Measurements from ENCODE around the gene SDSL. TPM values are rescaled to one million over a fixed set of nuclear protein-coding genes. Genes with fewer than 3 reads are reported as not detected.

SDSL gene
- total RNA-seq, 2 experiments from 2014 or later: 0.25 to 0.36 TPM

DNA sequence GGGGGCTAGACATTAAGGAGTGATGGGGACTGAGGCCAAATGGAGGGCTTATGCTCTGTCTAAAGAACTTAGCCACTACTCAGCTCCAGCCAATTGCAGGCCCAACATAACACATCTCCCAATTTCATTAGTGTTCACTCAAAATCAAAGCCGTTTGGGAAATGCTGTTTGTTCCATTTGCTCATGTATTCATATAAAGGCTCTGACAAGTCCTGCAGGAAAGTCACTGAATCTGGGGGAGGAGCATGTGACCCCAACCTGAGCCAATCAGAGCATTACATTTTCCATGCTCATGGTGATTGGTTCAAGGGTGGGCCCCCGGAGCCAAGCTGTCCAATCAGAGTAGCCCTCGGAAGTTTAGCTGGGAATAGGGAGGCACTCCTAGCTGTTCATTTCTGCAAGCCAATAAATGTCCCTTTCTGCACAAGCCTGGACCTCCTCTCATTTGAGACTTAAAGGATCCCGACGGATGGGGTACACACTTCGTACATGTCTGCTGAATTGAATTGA lies 20.9 kb downstream of the SDSL start:
- no peaks in the 10 kb centered on the region for H3K4me1 Mint-ChIP-seq
- peaks cover 4% of the 10 kb centered on the region for H3K9me3 Mint-ChIP-seq
- H3K36me3 Mint-ChIP-seq: no peaks in the 10 kb centered on the region
- H3K27me3 Mint-ChIP-seq: peaks cover 29% of the 10 kb centered on the region
- no peak overlapping the region for H3K27ac Mint-ChIP-seq
- DNase-seq: no peak
- H3K4me3 Mint-ChIP-seq: no peak overlapping the region

DNA sequence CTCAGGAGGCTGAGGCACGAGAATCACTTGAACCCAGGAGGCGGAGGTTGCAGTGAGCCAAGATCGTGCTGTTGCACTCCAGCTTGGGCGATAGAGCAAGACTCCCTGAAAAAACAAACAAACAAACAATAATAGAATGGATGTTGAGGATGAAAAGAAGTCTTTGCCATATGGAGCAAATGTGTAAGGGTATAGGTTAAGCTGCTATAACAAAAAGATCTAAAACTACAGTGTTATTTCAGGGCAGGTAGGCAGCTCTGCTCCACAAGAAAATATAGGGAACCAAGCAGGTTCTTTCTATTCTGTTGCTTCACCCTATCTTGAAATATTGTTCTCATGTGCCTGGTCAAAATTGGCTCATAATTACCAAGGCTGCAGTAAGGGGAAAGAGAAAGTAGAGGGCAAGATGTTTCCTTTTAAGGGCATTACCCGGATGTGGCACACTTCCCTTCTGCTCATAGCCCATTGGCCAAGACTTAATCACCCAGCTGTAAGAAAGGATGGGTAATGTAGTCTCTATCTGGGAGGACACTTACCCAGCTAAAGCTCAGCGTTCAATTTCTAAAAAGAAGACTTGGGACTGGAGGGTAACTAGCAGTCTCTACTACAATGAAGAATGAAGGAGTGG lies 23.5 kb downstream of the SDSL start:
- Mint-ChIP-seq H3K36me3 (no peaks in the 10 kb centered on the region), H3K4me3 (no peak overlapping the region), H3K9me3 (peaks cover 4% of the 10 kb centered on the region), H3K4me1 (no peaks in the 10 kb centered on the region), H3K27me3 (peaks cover 36% of the 10 kb centered on the region), H3K27ac (no peak overlapping the region)
- DNase-seq: no peak

DNA sequence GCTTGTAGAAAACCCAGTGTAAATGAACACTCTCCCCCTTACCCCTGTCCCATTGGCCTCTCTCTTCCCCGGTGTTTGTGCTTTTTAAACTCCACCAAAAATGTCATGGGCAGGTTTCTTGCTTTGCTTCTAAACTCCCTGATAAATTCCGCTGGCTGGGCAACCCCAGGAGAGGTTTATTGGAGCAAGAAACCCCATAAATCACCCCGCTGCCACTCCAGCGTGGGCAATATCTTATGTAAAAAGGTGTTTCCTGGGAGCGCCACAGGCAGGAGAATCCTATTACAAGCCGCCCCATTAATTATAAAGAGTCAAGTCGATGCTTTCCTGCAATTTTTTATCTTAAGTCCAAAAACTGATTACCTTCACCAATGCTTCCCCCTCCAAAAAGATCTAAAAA lies 26.7 kb downstream of the SDSL start:
- Mint-ChIP-seq H3K36me3 (no peaks in the 10 kb centered on the region), H3K27me3 (peaks cover 42% of the 10 kb centered on the region), H3K4me3 (no peak overlapping the region), H3K27ac (no peak overlapping the region), H3K4me1 (no peaks in the 10 kb centered on the region), H3K9me3 (peaks cover 4% of the 10 kb centered on the region)
- no peak for DNase-seq

DNA sequence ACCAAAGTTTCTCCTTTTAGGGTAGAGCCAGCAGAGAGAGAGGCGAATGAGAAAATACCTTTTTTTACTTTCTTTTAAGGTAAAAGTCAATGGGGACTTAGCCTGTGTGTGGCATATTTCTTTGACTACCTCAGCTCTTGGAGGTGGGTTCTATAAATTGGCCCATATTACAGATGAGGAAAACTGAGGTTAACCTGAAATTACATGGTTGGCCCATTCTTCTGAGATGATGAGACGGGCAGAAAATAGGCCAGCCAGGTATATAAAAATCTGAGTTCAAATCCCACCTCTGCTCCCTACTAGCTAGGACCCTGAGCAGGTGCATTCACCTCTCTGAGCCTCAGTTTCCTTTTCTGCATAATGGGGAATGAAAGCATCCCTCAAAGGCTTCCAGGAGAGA lies 27.1 kb downstream of the SDSL start:
- Mint-ChIP-seq H3K27me3 (peaks cover 42% of the 10 kb centered on the region), H3K4me1 (no peaks in the 10 kb centered on the region), H3K27ac (no peak overlapping the region), H3K36me3 (no peaks in the 10 kb centered on the region), H3K4me3 (no peak overlapping the region), H3K9me3 (peaks cover 4% of the 10 kb centered on the region)
- DNase-seq: no peak

DNA sequence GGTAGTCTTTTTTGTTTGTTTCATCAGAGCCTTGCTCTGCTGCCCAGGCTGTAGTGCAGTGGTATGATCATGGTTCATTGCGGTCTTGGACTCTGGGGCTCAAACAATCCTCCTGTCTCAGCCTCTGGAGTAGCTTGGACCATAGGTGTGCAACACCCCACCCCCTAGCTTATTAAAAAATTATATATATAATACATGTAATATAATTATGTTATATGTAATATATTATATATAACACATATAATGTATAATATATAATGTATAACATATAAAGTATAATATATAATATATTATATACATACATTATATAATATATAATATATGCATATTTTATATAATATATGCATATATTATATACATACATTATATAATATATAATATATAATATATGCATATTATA lies 27.7 kb downstream of the SDSL start:
- H3K4me3 Mint-ChIP-seq: no peak overlapping the region
- peaks cover 4% of the 10 kb centered on the region for H3K9me3 Mint-ChIP-seq
- no peaks in the 10 kb centered on the region for H3K36me3 Mint-ChIP-seq
- no peak for DNase-seq
- H3K27me3 Mint-ChIP-seq: peaks cover 39% of the 10 kb centered on the region
- no peak overlapping the region for H3K27ac Mint-ChIP-seq
- H3K4me1 Mint-ChIP-seq: no peaks in the 10 kb centered on the region

DNA sequence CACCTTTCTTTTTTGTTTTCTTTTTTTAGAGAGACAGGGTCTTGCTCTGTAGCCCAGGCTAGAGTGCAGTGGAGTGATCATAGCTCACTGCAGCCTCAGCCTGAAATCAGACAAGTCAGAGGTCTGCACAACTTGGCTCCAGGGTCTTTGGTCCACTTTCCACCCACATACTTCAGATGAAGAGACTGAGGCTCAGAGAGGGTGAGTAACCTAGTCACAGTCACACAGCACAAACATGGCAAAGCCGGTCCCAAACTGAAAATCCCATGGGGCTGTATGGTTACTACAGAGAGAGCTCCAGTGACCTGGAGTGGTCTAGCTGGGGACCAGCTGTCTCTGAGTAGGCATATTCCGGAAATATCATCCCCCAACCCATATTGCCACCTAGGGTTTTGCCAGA lies 30.3 kb downstream of the SDSL start:
- no peaks in the 10 kb centered on the region for H3K36me3 Mint-ChIP-seq
- no peaks in the 10 kb centered on the region for H3K9me3 Mint-ChIP-seq
- H3K27ac Mint-ChIP-seq: no peak overlapping the region
- no peak for DNase-seq
- H3K4me3 Mint-ChIP-seq: no peak overlapping the region
- no peaks in the 10 kb centered on the region for H3K4me1 Mint-ChIP-seq
- peaks cover 28% of the 10 kb centered on the region for H3K27me3 Mint-ChIP-seq

DNA sequence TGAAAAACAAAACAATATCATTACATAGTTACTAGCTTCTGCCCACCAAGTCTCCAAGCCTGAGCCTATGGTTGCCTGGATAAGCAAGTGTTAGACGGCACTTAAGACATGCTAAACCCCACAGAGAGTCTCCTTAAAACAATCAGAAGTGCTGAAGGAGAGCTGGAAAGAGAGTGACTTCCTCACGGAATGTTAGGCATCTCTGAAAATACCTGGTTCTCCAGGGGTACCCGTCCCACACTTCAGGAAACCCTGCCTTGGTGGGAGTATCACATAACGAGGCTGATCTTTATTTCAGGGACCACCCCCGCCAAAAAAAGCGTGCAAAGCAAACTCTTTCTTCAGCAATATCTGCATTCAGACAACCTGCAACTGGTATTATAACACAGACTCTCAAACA lies 31.1 kb downstream of the SDSL start:
- H3K9me3 Mint-ChIP-seq: no peaks in the 10 kb centered on the region
- H3K4me1 Mint-ChIP-seq: no peaks in the 10 kb centered on the region
- no peak overlapping the region for H3K4me3 Mint-ChIP-seq
- H3K27ac Mint-ChIP-seq: no peak overlapping the region
- peaks cover 25% of the 10 kb centered on the region for H3K27me3 Mint-ChIP-seq
- no peaks in the 10 kb centered on the region for H3K36me3 Mint-ChIP-seq
- DNase-seq: no peak

DNA sequence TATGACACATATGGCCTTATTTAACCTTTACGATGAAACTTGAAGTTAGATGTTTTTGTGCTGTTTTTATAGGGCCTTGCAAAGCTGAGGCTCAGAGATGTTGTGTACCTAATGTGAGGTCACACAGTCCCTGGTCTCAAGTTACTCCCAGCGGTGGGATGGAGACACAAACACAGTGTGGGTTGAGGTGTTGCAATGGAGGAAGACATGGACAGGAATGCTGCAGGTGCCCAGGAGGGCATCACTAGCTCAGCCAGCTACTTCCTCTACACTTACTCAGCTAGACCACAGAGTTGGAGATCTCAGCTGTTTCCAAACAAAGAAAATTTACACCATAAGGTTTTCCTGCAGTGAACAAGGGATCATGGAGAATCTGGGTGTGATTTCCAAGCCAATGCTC lies 34.0 kb downstream of the SDSL start:
- no peaks in the 10 kb centered on the region for H3K36me3 Mint-ChIP-seq
- H3K27ac Mint-ChIP-seq: no peak overlapping the region
- no peak for DNase-seq

DNA sequence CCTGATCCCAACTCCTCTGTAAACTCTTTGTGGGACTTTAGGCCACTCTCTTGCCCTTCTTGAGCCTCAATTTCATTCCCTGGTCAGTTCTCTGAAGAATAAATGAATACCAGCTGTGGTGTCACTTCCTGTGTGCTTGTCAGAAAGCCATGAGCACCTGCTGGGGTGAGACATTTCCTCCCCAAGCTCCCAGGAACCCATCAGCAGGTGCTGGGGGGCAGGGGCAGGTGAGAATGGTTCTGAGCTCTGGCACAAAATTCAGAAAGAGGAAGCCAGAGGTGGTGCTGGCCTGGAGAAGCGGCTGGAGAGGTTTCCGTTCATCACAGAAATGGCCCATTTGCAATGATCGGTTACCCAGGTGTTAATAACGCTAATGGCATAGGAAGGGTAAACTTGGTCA lies 34.6 kb downstream of the SDSL start:
- peaks cover 42% of the 10 kb centered on the region for H3K27me3 Mint-ChIP-seq
- no peaks in the 10 kb centered on the region for H3K4me1 Mint-ChIP-seq
- H3K4me3 Mint-ChIP-seq: no peak overlapping the region
- no peak for DNase-seq
- H3K27ac Mint-ChIP-seq: no peak overlapping the region
- no peaks in the 10 kb centered on the region for H3K36me3 Mint-ChIP-seq
- H3K9me3 Mint-ChIP-seq: no peaks in the 10 kb centered on the region

More for the DNA sequence above, 34.0 kb downstream of the SDSL start:
- Mint-ChIP-seq H3K27me3 (peaks cover 37% of the 10 kb centered on the region), H3K9me3 (no peaks in the 10 kb centered on the region), H3K4me1 (no peaks in the 10 kb centered on the region), H3K4me3 (no peak overlapping the region)

DNA sequence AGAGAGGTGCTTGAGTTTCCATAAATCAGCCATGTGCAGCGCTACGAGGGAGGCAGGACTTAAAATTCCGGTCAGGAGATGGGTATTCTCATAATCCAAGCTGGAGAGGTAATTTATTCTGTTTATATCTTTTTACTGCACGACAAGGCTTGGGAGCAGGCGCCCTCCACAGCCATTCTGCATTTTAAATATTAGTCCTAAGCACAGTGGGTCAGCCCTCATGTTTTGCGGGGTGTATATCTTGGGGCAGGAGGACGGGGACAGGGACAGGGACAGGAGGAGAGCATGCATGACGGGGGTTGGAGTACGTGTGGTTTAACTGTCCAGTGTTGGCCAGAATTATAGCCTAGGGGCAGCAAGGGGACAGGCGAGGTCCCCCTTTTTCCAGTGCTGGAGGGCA lies 35.0 kb downstream of the SDSL start:
- Mint-ChIP-seq H3K9me3 (no peaks in the 10 kb centered on the region), H3K4me1 (no peaks in the 10 kb centered on the region), H3K27ac (no peak overlapping the region), H3K4me3 (no peak overlapping the region), H3K27me3 (peaks cover 46% of the 10 kb centered on the region), H3K36me3 (no peaks in the 10 kb centered on the region)
- no peak for DNase-seq

DNA sequence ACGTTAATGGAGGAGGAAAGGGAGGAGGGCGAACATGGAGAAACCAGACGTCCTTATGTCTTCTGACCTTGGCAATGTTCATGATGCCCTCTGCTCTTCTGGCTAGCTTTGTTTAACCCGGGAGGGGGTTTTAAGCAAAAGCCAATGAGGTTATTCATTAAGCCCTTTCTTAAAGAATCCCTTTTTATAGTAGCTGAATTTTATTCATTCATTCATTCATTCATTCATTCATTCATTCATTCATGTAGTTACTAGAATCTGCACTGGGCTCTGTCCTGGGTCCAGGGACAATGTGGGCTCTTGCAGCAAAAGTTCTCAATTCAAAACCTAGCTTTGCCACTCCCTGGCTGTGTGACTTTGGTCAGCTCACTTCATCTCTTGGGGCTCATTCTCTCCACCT lies 35.5 kb downstream of the SDSL start:
- no peak overlapping the region for H3K27ac Mint-ChIP-seq
- H3K4me3 Mint-ChIP-seq: no peak overlapping the region
- H3K36me3 Mint-ChIP-seq: no peaks in the 10 kb centered on the region
- H3K9me3 Mint-ChIP-seq: no peaks in the 10 kb centered on the region
- H3K4me1 Mint-ChIP-seq: peaks cover 3% of the 10 kb centered on the region
- H3K27me3 Mint-ChIP-seq: peaks cover 51% of the 10 kb centered on the region
- no peak for DNase-seq

DNA sequence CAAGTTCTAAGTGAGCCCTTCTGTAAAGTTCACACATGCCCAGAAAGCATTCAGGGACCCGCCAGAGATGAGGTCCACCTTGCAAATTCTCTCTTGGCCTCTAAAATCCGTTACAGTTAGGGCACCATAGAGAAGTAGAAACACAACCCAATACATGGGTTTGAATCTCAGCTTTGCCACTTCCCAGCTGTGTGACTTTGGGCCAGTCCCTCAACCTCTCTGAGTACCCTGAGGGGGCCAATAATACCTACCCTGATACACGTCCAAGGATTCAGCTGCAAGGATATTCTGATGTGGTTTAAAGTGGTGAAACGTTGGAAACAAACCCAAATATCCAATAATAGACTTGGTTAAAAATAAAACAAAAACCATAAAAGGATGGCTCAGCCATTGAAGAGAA lies 37.8 kb downstream of the SDSL start:
- no peak overlapping the region for H3K27ac Mint-ChIP-seq
- no peak overlapping the region for H3K4me3 Mint-ChIP-seq
- H3K4me1 Mint-ChIP-seq: peaks cover 15% of the 10 kb centered on the region
- DNase-seq: no peak
- H3K27me3 Mint-ChIP-seq: peaks cover 64% of the 10 kb centered on the region
- no peaks in the 10 kb centered on the region for H3K9me3 Mint-ChIP-seq
- no peaks in the 10 kb centered on the region for H3K36me3 Mint-ChIP-seq

DNA sequence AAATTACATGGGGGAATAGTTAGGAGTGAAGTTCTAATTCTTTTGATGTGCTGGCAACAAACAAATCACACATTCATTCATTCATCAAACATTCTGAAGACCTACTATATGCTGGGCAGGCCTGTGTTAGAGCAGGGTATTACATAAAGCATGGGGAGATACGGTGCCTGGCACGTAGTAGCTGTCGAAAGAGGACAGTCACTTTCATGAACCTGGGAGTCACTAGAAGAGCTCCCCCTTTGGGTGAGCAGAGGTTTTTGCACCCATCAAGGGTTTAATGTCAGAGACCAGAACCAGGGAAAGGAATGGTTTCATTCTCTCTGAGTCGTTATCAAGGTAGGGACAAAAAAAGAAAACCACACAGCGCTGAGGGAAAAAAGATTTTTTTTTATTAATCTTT lies 39.5 kb downstream of the SDSL start:
- Mint-ChIP-seq H3K27me3 (peaks cover 72% of the 10 kb centered on the region), H3K36me3 (no peaks in the 10 kb centered on the region), H3K4me1 (peaks cover 19% of the 10 kb centered on the region), H3K9me3 (no peaks in the 10 kb centered on the region), H3K4me3 (no peak overlapping the region), H3K27ac (no peak overlapping the region)
- no peak for DNase-seq

DNA sequence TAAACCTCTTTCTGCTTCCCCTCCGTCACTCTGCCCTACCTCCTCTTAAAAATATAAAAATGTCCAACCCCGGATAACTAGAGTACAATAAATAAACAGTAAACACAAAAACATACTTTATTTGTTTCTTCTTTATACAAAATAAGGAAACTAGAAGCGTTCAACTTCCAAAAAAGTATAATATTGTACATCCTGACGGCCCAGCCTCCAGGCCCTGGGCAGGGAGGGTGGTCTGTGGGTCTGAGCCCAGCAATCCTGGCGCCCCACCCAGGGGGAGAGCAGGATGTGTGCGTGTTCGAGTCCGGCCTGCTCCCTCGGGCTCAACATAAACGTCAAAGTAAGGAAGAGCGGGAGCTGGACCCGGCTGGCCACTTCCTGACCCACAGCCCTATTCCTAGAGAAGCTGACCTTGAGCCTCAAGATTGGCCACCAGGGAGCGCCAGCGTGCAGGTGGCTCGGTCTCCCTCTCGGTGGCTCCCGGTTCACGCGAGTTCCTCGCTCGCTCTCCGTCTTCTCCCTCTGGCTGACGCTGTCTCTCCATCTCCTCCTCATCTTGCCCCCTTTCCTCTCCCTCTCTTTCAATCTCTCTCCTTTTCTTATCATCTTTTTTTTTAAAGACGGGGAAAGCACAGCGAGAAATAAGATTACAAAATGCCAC lies 40.1 kb downstream of the SDSL start:
- peak; percentile 68 for DNase-seq
- Mint-ChIP-seq H3K27me3 (peaks cover 78% of the 10 kb centered on the region), H3K4me1 (peaks cover 22% of the 10 kb centered on the region), H3K27ac (no peak overlapping the region), H3K9me3 (no peaks in the 10 kb centered on the region), H3K4me3 (peak overlapping the region; percentile 66), H3K36me3 (no peaks in the 10 kb centered on the region)

DNA sequence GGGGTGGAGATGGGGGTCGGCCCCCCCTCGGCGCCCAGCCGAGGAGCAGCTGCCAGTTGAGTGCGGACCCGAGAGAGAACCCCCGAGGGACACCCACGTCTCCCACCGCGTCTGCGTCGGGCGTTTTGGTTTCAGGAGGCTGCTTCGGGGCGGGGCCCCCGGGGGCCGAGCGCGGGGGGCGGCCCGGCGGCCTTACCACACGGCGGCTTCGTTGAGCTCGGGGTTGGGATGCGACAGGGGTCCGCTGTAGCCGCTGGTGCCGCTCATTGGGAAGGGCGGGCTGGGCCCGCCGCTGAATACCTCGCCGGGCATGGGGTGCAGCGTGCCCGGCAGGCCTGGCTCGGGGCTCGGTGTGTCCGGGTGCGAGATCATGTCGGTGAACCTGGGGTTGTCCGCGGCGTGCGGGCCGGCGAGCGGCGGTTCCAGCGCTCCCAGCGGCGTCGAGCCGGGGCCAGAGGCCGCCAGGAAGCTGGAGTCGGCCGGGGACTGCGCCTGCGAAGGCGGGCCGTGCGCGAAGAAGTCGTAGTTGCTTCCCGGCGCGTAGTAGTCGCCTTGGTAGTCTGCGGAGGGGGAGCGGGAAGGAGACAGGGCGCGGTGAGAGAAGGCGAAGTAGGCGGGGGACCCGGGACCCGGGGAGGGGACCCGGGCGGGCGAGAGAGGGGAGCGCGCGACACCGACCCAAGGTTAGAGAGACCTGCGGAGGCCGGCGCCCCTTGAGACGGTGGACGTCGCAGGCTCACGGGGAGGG lies 41.0 kb downstream of the SDSL start:
- DNase-seq: no peak
- Mint-ChIP-seq H3K27ac (no peak overlapping the region), H3K4me1 (peaks cover 22% of the 10 kb centered on the region), H3K9me3 (no peaks in the 10 kb centered on the region), H3K4me3 (peak overlapping the region; percentile 30), H3K27me3 (peaks cover 83% of the 10 kb centered on the region), H3K36me3 (no peaks in the 10 kb centered on the region)

Data from activated naive CD8-positive, alpha-beta T cell treated with anti-CD3 and anti-CD28 coated beads for 36 hours (primary cell).